CD1c-positive myeloid dendritic cell (primary cell): ENCODE data around the gene SNAPC4.

Experiments used
- DNase-seq: peaks from one replicate; pipeline ENCODE4 v3.0.0-alpha.2; 2016; ENCODE audit errors: extremely low spot score

Gene SNAPC4

GRCh38 chr9:136372561-136373299, 27.2 kb downstream of the SNAPC4 start:
- peak; percentile 87 for DNase-seq

GRCh38 chr9:136372006-136372405, 28.0 kb downstream of the SNAPC4 start:
- no peak for DNase-seq

GRCh38 chr9:136371533-136371880, 28.5 kb downstream of the SNAPC4 start:
- no peak for DNase-seq

GRCh38 chr9:136370687-136371532, 29.1 kb downstream of the SNAPC4 start:
- no peak for DNase-seq

GRCh38 chr9:136370037-136370436, 29.9 kb downstream of the SNAPC4 start:
- no peak for DNase-seq

GRCh38 chr9:136368190-136368589, 31.8 kb downstream of the SNAPC4 start:
- DNase-seq: no peak

- no peak for DNase-seq
Measured at GRCh38 chr9:136367296-136368145, 32.4 kb downstream of the SNAPC4 start.

GRCh38 chr9:136366826-136367225, 33.1 kb downstream of the SNAPC4 start:
- no peak for DNase-seq

- DNase-seq: peak; percentile 60
Measured at GRCh38 chr9:136365775-136366222, 34.2 kb downstream of the SNAPC4 start.

GRCh38 chr9:136364942-136365774, 34.8 kb downstream of the SNAPC4 start:
- peak; percentile 7 for DNase-seq

GRCh38 chr9:136363949-136364748, 35.8 kb downstream of the SNAPC4 start:
- DNase-seq: no peak

GRCh38 chr9:136363106-136363948, 36.6 kb downstream of the SNAPC4 start, which contains the start of gene DNLZ:
Gene DNLZ, minus strand, starts transcription at chr9:136363744. Its CDS starts 30 bp downstream, at chr9:136363714.
- DNase-seq: peak; percentile 96

- no peak for DNase-seq
Measured at GRCh38 chr9:136362450-136362784, 37.6 kb downstream of the SNAPC4 start.

GRCh38 chr9:136361754-136362449, 38.1 kb downstream of the SNAPC4 start:
- no peak for DNase-seq

- no peak for DNase-seq
Measured at GRCh38 chr9:136361047-136361753, 38.8 kb downstream of the SNAPC4 start.

GRCh38 chr9:136359774-136360718, 39.9 kb downstream of the SNAPC4 start:
- DNase-seq: no peak

GRCh38 chr9:136358888-136359287, 41.1 kb downstream of the SNAPC4 start:
- DNase-seq: no peak
